GM19397 (cell line): ENCODE data around the gene RIPK4.

Experiments
- ATAC-seq: cut with Tn5 transposase; IDR thresholded peaks from one replicate; pipeline ENCODE4 v1.9.1; 2021; ENCODE audit warnings: mild to moderate bottlenecking, moderate library complexity; ENCODE audit not compliant: unreplicated experiment

The RIPK4 gene

GRCh38 chr21:41766883-41767605 lies at the start of gene RIPK4:
RIPK4 (minus strand) TSS chr21:41767052; CDS start chr21:41767041, 11 bp downstream.
- ATAC-seq: no peak

DNA sequence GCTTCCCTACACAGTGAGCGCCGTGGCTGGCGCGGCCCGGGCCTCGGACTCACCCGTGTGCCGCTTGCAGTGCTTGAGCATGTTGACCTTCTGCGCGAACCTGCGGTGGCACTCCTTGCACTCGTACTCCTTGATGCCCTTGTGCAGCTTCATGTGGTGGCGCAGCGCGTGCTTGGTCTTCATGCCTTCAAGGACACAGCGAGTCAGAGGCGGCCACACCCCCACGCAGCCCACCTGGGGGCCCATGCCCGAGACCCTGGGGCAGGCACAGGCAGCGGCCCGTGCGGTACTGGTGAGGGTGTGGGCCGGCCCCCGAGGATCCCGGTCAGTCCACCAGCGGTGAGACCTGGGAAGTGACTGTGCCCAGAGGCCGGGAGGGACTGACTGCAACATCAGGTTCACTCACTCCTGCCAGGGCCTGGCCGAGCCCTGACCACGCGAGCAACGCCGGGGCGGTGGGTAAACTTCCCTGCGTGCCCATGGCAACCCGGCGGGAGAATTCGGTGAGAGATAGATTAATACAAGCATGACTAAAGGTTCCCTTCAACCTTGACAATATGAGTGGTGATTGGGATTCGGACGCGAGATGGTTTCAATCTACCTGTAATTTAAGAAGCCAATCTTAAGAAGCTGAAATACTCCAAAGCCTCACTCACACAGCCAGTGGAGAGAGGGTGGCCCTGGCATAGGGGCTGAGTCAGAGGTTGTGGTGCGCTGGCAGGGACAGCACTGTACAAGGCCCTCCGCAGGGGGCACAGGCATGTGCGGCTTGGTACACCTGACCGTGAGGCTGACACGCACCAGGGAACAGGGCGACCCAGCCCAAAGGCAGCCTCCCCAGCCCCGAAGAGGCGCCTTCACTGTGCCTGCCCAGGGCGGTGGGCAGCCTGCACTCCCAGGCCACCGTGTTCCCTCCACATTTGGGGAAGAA lies 49.1 kb upstream of the RIPK4 start:
- peak; percentile 10 for ATAC-seq

DNA sequence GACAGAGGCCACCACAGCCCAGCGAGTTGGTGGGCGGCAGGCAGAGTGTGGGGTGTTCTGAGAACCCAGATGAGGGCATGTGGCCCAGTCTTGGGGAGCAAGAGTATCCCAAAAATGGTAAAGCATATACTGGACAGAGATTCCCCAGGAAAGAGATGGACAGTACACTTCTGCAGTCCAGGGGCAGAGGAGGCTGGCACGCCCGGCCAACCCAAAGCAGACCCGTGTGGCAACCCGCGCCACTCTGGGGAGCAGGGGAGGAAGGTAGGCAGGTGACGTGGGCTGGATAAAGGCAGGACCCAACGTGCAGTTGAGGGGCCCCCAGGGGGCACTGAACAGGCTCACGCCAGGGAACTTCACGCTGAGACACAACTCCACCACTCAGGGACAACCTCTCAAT lies 46.4 kb upstream of the RIPK4 start:
- ATAC-seq: no peak

- no peak for ATAC-seq
These were observed 45.8 kb upstream of the RIPK4 start for GRCh38 chr21:41812679-41813078.

DNA sequence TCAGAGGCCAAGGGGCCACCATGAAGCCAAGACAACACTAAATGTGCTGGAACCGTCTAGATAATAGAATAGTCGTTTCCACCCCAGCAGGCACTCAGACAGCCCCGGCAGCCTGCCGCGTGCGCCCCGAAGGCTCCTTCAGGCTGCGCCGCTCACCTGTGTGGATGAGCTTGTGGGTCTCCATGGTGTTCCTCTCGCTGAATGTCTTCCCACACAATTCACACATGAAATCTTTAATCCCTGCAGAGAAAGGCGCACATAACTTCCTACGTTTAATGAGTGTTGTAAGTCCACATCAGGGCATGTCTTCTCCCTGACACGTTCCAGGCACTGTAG lies 43.7 kb upstream of the RIPK4 start:
- ATAC-seq: no peak

GRCh38 chr21:41809891-41810596 lies 43.2 kb upstream of the RIPK4 start:
- ATAC-seq: no peak

DNA sequence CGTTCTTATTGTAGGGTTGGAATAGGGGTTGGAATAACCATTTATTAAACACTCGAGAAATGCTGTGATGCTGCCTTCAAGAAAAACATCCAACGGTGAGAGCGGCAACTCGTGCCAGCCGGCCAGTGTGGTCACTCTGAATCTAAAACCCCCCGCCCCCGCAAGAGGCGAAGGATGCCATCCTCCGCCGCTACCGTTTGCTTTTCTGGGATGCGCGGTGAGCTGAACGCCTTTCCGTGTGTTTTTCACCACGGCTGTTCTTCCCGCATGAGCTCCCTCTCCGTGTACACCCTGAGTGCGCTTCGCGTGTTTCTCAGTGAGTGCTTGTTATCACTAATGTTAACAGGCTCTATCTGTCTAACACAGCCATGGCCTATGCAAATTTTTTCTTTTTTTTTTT lies 42.0 kb upstream of the RIPK4 start:
- no peak for ATAC-seq

DNA sequence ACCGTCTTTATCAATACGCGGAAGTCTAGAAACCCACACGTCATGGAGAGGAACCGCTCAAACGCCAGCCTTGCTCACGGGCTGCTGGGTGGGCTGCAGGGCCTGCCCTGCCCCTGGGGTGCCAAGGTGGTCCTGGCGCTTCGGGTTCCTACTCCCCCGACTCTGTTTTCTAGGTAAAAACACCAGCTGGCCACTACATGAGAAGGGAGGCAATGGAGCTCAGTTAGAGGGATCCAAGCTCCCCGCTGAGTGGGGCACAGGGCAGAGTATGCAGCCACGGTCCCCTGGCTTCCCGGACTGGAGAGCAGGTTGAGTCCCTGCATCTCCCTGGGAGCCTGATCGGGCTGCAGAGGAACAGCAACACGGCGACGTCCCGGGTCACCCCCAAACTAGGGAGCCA lies 41.2 kb upstream of the RIPK4 start:
- no peak for ATAC-seq

GRCh38 chr21:41806773-41807172 lies 39.9 kb upstream of the RIPK4 start:
- no peak for ATAC-seq

GRCh38 chr21:41805643-41806042 lies 38.8 kb upstream of the RIPK4 start:
- no peak for ATAC-seq

- no peak for ATAC-seq
These were observed 38.2 kb upstream of the RIPK4 start for GRCh38 chr21:41805038-41805437.

DNA sequence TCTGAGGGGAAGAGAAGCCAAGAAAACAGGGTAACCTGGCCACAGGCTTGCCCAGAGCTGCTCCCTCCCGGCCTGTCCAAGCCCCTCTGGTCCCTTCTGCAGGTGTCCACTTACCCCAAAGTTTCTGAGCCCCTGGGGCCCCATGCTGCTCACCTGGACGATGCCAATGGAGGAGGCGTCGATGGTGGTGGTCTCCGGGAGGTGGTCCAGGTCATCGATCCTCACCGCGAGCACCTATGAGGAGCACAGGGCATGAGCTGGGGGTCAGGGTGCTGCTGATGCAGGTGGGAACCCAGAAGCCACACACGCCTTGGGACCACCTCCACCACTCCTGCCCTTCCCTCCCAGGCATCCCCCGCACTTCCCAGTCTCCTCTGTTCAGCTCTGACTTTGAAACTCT lies 37.5 kb upstream of the RIPK4 start:
- ATAC-seq: no peak

DNA sequence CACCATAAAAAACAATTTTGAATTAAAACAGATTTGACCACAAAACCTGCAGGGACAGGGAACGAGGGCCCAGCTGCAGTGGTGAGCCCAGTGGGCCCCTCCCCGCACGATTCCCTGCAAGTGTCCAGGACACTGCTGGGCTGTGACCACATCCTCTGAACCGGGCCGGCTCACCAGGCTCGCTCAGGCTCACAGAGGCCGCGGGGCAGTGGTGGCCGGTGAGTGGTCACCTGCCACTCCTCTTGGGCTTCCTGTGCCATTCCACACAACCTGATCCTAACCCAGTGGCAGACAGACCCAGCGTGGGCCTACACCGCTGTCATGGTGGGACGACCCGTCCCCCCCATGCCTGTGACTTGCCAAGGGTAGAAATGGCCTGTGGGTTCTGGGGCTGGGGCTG lies 36.5 kb upstream of the RIPK4 start:
- ATAC-seq: no peak

DNA sequence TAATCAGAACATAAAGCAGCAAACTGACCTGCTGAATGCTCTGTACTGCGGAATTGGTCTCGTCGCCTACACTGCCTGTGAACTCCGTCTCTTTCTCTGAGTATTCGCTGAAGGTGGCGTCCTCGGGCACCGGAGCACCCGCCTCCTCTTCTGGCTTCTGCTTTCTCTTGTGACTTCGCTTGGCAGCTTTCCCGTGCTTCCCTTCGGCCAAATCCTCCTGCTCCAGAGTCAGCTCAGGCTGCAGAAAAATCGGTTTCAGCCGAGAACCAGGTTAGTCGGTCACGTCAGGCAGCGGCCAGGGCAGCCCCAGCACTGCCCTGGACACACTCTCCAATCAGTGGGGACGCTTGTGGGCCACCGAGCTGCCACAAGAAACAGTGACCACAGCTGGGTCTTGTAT lies 35.8 kb upstream of the RIPK4 start:
- no peak for ATAC-seq

DNA sequence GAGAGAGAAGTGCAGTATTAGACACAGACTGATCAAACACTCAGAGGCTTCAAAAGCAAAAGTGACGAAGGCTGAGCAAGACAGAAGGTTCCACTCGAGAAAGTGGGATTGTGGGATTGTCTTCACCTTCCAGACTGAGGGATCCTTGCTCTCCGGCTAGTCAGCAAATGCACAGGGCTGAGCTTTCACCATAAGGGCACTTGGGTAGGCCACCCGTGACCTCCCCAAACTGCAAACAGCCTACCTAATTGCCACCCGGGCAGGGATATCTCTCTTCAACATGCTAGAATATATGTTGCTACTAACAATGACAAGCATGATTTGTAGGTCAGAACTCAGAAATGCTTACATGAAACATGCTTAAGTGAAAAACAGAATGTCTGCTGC lies 35.3 kb upstream of the RIPK4 start:
- ATAC-seq: no peak

GRCh38 chr21:41801321-41802197 lies 34.7 kb upstream of the RIPK4 start:
- no peak for ATAC-seq

DNA sequence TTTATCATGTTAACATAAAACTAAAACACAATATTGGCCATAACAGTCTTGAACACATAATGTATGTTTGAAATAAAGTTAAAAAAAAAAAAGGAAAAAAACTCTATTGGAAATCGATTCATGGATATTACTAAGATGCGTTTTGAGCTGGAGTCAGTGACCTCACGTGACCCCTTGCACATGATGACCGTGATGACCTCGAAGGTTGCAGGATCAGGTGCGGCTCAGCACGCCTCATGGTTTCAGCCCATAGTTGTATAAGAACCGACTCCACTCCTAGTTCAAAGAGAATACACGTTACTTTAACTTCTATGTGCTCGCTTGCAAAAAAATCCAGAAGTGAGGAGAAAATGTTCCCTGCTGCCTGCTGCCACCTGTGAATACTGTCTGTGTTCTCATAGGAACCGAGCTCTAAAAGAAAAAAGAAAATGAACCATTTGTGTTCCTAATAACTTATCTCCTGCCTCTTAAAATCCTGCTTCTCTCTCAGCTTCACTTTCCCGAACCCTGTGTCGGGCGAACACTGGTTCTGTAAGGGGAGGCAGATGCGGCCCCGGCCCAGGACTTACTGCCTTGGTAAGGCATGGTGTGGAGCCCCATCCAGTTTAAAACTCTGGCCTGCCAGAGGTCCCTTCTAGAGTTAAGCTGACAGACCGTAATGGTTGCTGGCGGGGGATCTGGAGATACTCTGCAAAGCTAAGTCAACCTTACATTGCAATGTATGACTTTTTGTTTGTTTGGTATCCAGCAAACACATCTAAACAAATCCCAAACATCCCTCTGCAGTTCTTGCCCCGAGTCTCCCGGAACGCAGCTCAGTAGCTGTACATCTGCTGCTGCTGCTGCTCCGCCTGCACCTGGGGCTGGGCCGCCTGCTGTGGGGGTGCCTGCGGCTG lies 33.8 kb upstream of the RIPK4 start:
- no peak for ATAC-seq

GRCh38 chr21:41799763-41800162 lies 32.9 kb upstream of the RIPK4 start:
- no peak for ATAC-seq

GRCh38 chr21:41798326-41798725 lies 31.5 kb upstream of the RIPK4 start:
- ATAC-seq: no peak
